ENCODE data around the gene RBKS.
A peak's percentile ranks its signal among the peaks of the same experiment; 100 is the strongest.
"Not testable (repeated sequence)": the region's sequence is repeated elsewhere in the genome, so short reads cannot be mapped to it uniquely, and the experiment has no call there.

The RBKS gene

DNA sequence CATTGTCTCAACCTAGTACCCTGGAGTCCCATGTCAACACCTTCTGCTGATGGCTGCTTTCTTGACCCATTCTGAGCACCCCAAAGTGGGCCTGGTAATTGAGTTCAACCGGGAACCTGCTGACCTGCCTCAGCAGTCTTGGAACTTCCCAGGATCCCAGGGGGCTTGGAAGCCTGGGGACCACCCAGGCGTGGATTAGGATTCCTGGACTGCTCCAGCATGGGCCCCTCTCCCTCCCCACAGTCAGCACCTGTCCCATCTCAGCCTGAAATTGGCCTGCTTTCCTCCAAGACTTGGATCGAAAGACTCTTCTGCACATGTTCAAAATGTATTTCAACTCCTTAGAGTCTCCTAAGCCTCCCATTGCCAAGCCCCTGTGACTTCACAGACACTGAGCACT lies 134.1 kb downstream of the RBKS start:
- DNase-seq, result no peak

DNA sequence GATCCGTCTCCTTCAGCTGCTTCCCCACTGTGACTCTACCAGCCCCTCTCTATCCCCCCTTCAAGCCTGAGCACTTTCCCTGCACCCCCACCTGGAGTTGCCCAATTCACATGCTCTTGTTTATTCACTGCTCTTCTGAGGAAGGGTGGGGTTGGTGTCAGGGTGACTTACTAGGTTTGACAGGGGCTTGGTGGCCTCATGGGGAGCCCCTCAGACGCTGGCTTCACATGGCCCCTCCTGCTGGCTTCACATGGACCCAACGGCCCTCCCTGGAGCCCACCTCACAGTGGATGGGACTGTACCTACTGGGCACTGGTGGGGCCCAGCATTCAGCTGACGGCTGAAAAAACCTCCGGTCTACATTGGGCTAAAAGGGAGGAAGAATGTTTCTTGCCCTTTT lies 135.4 kb downstream of the RBKS start:
- DNase-seq, result no peak

DNA sequence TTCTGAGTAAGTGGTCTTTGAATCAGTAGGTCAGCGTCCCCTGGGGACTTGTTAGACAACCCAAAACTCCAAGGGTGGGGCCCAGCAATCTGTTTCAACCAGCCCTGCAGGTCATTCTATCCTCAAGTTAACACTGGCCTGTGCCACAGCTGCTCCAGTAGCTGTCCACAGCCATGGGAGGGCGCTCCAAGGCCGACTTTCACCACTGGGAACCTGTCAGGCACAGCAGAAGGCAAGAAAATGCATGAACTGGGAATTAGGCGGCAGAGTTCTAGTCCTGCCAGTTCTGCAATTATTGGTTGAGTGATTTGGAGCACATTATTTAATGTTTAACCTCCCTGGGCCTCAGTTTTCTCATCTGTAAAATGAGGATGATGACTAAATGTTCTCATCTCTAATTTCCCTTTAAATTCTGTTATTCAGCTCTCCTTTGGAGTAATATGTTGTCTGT lies 136.0 kb downstream of the RBKS start:
- peak; percentile 36 for DNase-seq

DNA sequence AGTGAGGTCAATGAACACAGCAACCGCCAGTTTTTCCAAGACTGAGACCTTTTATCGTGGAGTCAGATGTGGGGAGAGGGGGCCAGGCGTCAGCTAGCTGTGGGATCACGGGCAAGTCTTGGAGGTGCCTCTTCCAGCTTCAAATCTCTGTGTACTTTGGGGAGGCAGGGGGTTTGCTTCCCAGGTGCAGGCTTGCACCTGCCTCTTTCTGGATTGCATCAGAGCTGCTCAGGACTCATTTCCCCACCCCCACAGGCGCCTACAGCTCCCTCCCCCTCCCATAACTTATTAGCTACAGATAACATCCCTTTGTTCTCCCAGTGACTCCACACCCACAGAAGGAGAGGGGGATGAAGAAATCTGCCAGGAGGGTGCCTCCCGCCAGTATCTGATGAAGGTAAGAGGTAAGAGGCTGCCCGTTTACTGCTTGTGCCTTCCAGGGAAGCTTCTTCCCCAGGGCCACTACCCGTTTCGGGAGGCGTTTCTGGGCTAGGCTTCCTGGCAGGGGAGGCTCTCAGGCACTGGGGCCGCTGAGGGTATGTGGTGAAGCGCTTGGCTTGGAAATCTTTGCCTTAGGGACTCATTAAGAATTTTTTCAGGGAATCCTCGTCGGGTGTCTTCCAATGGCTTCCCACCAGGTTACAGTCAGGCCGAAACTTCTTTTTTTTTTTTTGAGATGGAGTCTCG lies 137.5 kb downstream of the RBKS start:
- peak; percentile 84 for DNase-seq

DNA sequence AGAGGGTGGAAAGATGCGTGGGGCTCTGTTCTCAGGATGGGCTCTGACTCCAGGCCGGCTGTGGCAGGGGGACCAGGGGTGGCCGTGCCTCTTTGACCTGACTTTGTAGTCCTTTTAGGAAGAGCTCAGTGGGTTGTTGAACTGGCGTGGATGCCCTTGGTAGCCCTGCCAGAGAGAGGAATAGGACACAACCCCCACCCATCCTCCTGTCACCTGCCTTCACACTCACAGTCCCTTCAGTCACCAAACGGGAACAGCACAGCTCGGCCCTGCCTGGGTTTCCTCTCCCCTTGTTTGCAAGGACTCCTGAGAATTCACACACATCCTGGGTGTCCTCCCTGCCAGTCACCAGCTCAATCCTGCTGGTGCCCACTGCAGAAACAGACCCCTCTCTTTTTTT lies 138.8 kb downstream of the RBKS start:
- peak; percentile 7 for DNase-seq

DNA sequence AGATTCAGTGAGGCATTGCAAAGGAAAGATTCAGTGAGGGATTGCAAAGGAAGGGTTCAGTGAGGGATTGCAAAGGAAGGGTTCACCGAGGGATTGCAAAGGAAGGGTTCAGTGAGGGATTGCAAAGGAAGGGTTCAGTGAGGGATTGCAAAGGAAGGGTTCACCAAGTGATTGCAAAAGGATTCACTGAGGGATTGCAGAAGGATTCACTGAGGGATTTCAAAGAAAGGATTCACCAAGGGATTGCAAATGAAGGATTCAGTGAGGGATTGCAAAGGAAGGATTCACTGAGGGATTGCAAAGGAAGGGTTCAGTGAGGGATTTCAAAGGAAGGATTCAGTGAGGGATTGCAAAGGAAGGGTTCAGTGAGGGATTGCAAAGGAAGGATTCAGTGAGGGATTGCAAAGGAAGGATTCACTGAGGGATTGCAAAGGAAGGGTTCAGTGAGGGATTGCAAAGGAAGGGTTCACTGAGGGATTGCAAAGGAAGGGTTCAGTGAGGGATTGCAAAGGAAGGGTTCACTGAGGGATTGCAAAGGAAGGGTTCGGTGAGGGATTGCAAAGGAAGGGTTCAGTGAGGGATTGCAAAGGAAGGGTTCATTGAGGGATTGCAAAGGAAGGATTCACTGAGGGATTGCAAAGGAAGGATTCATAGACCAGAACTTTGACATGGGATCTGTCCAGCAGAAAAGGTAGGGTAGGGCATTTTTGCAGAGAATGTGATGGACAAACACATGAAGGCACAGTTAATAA lies 141.2 kb downstream of the RBKS start:
- not testable (repeated sequence) for DNase-seq

DNA sequence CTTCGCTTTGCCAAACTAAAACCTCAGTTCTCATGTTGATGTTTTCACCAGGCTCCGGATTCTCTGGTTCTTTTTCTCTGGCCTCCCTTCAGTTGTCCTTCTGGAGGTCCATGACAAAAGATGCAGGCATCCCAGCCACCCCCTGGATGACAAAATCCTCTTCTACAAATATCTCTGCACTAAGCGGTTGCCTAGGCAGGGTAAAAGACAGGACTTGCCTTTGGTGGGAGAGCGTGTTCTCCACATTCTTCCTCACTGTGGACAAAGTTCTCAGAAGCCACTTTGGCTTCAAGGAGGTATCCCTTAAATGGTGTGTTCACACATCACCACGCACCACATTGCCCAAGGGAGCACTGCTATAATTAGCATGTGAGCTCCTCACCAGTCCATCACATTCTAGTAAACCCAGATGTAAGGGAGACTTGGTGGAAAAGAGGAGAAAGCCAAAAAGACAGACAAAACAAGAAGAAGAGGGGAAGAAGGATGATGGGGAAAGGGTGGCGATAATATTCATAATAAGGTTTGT lies 142.3 kb downstream of the RBKS start:
- DNase-seq, result no peak

DNA sequence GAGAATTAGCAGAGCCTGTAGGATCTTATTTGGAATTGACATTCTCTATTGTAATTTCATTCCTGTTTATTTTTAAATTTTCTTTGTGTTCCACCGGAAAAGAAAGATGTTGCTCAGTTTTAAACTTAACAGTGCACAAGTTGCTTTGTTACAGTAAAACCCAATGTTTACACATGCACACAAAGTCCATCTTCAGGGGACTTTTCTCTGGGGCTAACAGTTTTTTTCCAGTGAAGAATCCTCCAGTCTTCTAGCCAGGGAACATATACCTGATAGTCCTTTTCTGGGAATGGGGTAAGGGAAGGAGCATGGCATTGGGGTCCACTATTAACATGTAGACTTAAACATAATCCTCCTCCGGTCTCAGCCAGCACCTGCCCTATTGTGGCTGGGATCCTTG lies 143.9 kb downstream of the RBKS start:
- DNase-seq, result no peak

DNA sequence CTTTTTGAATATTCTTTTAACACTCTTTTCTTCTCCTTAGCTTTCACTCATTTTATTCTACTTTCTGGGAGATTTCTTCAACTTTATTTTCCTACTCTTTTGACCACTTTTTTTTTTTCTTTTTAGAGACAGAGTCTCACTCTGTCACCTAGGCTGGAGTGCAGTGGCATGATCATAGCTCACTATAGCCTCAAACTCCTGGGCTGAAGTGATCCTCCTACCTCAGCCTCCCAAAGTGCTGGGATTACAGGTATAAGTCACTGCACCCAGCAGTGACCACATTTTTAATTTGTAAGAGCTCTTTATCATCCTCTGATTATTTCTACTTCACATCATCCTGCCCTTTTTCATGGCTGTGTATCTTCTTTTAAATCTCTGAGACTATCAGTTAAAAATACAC lies 144.7 kb downstream of the RBKS start:
- not testable (repeated sequence) for DNase-seq

DNA sequence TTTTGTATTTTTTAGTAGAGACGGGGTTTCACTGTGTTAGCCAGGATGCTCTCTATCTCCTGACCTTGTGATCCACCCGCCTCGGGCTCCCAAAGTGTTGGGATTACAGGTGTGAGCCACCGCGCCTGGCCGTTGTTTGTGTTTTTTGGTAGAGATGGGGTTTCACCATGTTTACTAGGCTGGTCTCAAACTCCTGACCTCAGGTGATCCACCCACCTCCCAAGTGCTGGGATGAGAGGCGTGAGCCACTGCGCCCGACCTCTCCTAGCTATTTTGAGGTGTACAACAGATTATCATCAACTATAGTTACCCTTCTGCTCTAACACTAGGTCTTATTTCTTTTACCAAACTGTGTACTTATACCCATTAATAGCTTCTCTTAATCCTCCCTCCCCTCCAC lies 147.6 kb downstream of the RBKS start:
- no peak for DNase-seq

DNA sequence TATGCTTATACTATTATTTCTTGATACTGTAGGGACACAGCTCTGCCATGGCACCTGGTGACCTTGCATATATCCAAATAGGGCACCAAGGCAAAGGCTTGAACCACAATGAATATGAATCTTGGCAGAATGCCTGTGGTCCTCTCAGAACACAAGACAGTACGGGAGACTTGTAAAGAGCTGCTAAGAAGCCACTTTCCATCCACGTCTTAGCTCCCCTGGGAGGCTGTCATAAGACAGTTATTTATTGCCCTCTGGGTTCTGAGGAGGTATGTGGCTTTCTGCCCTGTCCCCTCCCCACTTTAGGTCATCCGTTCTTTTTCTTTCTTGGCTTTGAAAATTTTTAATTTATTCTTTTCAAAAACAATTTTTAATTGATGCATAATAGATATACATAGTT lies 148.5 kb downstream of the RBKS start:
- no peak for DNase-seq

DNA sequence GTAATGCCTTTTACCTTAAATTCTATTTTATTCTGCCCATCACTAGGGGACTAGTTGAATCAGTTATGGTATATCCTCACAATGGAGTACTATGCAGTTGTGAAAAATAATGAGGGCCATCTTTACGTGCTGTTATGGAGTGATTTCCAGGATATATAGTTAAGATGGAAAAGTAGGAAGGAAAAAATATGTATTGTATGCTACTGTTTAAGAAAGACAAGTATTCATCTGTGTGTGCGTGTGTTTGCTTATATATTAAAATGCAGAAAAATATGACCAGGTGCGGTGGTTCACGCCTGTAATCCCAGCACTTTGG lies 151.2 kb downstream of the RBKS start:
- DNase-seq, result no peak

DNA sequence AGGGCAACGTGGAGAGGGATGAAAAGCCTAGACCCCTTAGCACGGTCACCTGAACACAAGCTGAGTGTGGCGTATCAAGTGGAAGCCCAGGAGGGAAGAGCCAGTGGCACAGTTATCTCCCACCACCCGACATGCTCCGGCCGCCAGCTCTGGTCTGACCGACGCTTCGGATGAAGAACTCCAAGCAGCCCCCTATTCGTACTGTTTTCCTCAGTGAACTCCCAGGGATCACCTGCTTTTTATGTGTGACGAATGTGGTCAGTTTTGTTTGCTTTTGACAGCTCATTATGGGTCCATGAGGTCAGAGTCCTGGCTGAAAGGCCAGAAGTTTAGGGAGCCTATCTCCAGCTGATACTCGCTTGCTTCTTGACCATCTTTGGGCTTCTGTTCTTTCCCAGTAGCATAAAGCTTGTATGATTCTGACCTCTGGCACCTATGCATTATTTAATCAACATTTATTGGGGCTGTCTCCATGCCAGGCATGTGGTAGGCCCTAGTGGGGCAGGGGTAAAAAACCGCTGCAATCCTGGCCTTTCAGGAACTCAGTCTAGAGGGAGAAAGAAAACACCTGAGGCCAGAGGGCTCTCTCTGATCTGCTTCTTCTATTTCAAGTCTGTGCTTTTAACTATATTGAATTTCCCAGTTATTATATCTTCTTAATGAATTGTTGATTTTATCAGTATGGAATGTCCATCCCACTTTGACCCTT lies 151.7 kb downstream of the RBKS start:
- DNase-seq, result no peak

DNA sequence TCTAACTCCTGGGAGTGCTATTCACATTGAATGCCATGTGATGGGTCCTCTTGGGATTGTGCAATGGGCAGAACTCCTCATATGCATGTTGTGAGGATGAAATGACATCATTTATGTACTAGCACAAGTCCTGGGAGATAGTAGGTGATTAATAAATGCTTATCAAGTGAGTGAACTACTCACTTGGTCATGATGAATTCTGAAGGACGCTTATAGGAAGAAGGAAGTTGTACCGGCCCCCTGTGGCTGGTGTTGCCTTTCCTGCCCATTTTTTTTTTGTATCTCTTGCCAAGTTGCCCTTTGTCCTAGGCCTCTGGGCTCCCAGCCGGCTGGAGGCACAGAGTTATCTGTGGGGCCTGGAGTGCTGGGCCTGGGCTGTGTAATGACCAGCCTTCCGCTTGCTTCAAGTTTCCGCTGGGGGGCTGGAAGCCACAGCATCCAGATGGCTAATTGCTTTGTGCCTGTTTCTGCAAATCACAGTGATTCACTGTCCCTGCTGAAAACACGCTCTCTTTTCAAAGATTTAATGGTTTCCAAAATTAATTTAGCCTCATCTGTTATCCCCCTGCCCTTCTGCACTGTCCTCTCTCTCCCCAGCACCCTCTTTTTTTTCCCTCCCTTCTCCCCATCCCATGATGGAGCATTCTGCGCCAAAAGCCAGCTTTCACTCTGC lies 152.4 kb downstream of the RBKS start:
- no peak for DNase-seq

DNA sequence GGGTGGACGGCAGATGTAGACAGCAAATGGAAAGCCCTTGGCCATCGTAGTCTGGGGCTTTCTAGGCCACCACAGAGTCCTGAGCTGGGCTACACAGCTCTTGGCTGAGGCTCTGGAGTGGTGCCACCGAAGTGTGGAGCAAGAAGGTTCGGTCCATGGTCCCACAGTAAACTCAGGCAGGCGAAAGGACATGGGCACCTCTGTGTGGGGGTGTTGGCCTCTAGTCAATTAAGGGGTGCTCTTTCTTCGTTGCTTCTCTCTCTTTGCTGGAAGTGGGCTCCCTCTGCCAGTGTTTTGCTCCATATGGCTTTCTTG lies 153.3 kb downstream of the RBKS start:
- no peak for DNase-seq

DNA sequence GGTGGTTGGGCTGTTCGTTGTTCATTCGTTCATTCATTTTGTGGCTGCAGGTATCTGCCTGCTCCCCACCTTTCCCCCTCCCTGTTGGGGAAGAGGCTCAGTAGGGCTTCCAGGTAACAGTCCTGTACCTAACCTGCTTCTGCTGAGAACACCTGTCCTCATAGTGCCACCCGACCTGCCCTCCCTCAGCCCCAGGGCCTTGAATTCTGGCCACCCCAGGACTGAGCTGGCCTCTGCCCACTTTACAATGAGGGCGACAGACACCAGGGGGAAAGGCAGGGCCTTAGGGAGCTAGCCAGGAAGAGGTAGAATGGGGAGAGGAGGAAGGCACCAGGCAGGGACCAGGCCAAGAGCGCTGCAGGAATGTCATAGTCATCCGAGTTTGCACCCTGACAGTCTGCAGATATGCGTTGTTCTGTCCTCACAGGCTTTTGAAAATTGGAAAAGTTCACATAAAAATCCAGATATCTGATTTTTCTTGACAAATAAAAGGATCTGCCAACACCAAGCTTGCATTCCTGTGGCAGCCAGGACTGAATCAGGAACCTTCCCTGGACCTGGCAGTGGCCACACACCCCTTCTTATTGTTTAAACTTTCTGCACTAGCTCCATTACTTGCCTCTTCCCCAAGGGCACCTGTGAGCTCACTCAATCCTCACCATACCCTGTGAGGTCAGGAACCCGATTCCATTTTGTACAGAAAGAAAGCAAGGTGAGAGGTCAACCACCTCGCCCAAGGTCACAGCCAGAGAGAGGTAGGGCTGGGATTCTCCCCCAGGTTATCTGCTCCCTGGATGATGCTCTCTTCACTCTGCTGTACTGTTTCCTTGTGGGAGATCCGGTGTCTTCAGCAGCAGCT lies 153.9 kb downstream of the RBKS start:
- no peak for DNase-seq

DNA sequence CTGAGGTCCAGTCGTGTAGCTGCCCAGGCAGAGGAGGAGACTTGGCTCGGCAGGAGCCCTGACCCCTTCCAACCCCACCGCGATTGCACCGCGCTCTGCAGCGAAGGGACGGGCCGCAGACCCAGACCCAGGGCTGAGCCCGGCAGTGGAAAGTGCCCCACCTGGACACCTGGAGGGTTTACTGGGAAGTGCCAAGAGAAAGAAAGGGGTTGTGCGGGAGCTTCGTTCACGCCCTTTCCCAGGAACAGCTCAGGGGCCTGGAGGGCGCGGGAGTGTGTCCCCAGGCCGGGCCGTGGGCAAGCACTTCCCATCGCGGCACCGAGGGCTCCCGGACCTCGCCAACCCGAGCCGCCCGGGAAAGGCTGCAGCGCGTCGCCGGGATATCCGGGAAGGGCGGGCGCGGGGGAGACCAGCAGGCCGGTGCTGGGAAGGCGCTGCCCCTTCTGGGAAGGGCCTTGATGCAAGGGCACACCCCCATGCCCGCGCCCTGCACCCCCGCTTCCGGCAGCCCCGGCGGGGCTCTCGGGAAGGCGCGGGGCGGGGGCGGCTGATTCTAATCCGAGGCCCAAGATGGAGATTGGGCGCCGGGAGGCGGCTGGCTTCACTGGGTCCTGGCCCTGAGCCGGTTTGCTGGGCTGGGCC lies 154.8 kb downstream of the RBKS start:
- no peak for DNase-seq

DNA sequence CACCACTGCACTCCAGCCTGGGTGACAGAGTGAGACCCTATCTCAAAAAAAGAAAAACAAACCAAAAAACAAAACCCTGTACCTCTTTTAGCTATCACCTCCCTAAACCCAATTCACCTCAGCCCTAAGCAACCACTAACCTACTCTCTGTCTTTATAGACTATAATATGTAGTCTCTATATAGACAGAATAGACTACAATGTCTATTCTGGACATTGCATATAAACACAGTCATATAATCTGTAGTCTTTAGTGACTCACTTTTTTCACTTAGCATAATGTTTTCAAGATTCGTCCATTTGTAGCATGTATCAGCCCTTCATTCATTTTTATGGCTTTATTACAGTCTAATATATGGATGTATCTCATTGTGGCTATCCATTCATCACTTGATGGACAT lies 155.9 kb downstream of the RBKS start:
- no peak for DNase-seq
